GM19099 (cell line): ENCODE measurements around the gene RAB27B.

ENCODE experiments used
- POLR2A ChIP-seq: IDR thresholded peaks from 3 replicates; pipeline ENCODE4 v1.6.1; 2011; ENCODE audit warnings: low read depth; ENCODE audit not compliant: insufficient read length; ENCODE audit errors: extremely low read depth

Gene RAB27B

GRCh38 chr18:54843314-54843713 is 15.0 kb downstream of the RAB27B start:
- TF ChIP-seq POLR2A: no peak

GRCh38 chr18:54845787-54846186 is 17.5 kb downstream of the RAB27B start:
- no peak for TF ChIP-seq POLR2A

GRCh38 chr18:54848121-54848520 is 19.8 kb downstream of the RAB27B start:
- no peak for TF ChIP-seq POLR2A

- TF ChIP-seq POLR2A: no peak
Measured at GRCh38 chr18:54849683-54850082, 21.4 kb downstream of the RAB27B start.

GRCh38 chr18:54850598-54850997 is 22.3 kb downstream of the RAB27B start:
- no peak for TF ChIP-seq POLR2A

- TF ChIP-seq POLR2A: no peak
Measured at GRCh38 chr18:54852780-54853675, 24.8 kb downstream of the RAB27B start.

- TF ChIP-seq POLR2A: no peak
Measured at GRCh38 chr18:54856105-54856646, 27.9 kb downstream of the RAB27B start.

GRCh38 chr18:54857499-54857898 is 29.2 kb downstream of the RAB27B start:
- TF ChIP-seq POLR2A: no peak

GRCh38 chr18:54859667-54860421 is 31.6 kb downstream of the RAB27B start:
- TF ChIP-seq POLR2A: no peak

GRCh38 chr18:54860941-54861340 is 32.7 kb downstream of the RAB27B start:
- no peak for TF ChIP-seq POLR2A

GRCh38 chr18:54867131-54867530 is 38.9 kb downstream of the RAB27B start:
- no peak for TF ChIP-seq POLR2A

- TF ChIP-seq POLR2A: no peak
Measured at GRCh38 chr18:54871231-54871630, 43.0 kb downstream of the RAB27B start.

GRCh38 chr18:54872681-54873080 is 44.4 kb downstream of the RAB27B start:
- TF ChIP-seq POLR2A: no peak

- TF ChIP-seq POLR2A: no peak
Measured at GRCh38 chr18:54873884-54874255, 45.6 kb downstream of the RAB27B start.

- TF ChIP-seq POLR2A: no peak
Measured at GRCh38 chr18:54875063-54875462, 46.8 kb downstream of the RAB27B start.

- no peak for TF ChIP-seq POLR2A
Measured at GRCh38 chr18:54877076-54877475, 48.8 kb downstream of the RAB27B start.

- no peak for TF ChIP-seq POLR2A
Measured at GRCh38 chr18:54878159-54878622, 49.9 kb downstream of the RAB27B start.
